Panc1 (cell line): ENCODE results near the gene MYMK. TPM values are rescaled to one million over a fixed set of nuclear protein-coding genes. Genes with fewer than 3 reads are reported as not detected.

Experiments used
- ATAC-seq: fragments of 200-7000 bp; cut with Tn5 transposase; 2 replicates; pipeline ENCODE4 v1.9.1; 2020; ENCODE audit warnings: mild to moderate bottlenecking, moderate library complexity
- BruUV-seq: library from RNA; stranded (reverse); fragments of 400-500 nt; replicated peaks from 2 replicates; lab custom pipeline; 2021; lab: Mats Ljungman, UMichigan
- CTCF ChIA-PET: fragments of 300-600 bp; sonication (Branson Sonifier 250); formaldehyde crosslinking; loops from one replicate; lab custom pipeline; 2022; ENCODE audit warnings: antibody characterized with exemption; lab: Charles Lee
- POLR2A ChIA-PET: fragments of 300-600 bp; sonication (Branson Sonifier 250); formaldehyde crosslinking; loops from one replicate; lab custom pipeline; 2022; ENCODE audit warnings: antibody characterized with exemption; lab: Charles Lee
- DNase-seq: peaks from one replicate; pipeline ENCODE4 v3.0.0-alpha.2; 2010; ENCODE audit warnings: low read depth, low spot score
- H3K27ac ChIP-seq: 2 replicates; pipeline ENCODE4 v1.5.1; 2011; ENCODE audit warnings: mild to moderate bottlenecking, low read length, inconsistent platforms
- H3K27me3 ChIP-seq: fragments of 200-500 bp; sonication (Bioruptor generic); 2 replicates; pipeline ENCODE4 v1.6.0; 2014; ENCODE audit warnings: low read length, inconsistent platforms; ENCODE audit not compliant: control insufficient read depth, insufficient read depth
- H3K36me3 ChIP-seq: fragments of 200-500 bp; sonication (Bioruptor generic); 2 replicates; pipeline ENCODE4 v1.5.1; 2014; ENCODE audit warnings: inconsistent platforms, mild to moderate bottlenecking, low read length, moderate library complexity; ENCODE audit not compliant: control insufficient read depth, insufficient read depth
- H3K4me1 ChIP-seq: 2 replicates; pipeline ENCODE4 v1.5.1; 2011; ENCODE audit warnings: inconsistent platforms, mild to moderate bottlenecking, low read length, moderate library complexity; ENCODE audit not compliant: control insufficient read depth, insufficient read depth
- H3K4me3 ChIP-seq, 2 experiments: 2 replicates each; pipeline ENCODE4 v1.5.1; 2011 to 2012; ENCODE audit warnings: low read depth in 2 of 2, low read length in 2 of 2, mild to moderate bottlenecking in 2 of 2, inconsistent platforms in 1 of 2, moderate library complexity in 1 of 2
- H3K9me3 ChIP-seq: fragments of 200-500 bp; sonication (Bioruptor generic); 2 replicates; pipeline ENCODE4 v1.5.1; 2014; ENCODE audit warnings: low read depth, mild to moderate bottlenecking, inconsistent platforms, low read length, moderate library complexity; ENCODE audit not compliant: control insufficient read depth, insufficient read depth
- POLR2AphosphoS5 ChIP-seq: IDR thresholded peaks from 2 replicates; pipeline ENCODE4 v1.6.1; 2012; ENCODE audit warnings: mild to moderate bottlenecking, low read depth, low read length, moderate library complexity
- REST ChIP-seq, 2 experiments: IDR thresholded peaks; 2 replicates each; pipeline ENCODE4 v1.6.1; 2011 to 2012; ENCODE audit warnings: low read depth in 2 of 2, control low read depth in 1 of 2, low read length in 1 of 2, mild to moderate bottlenecking in 1 of 2, moderate library complexity in 1 of 2; ENCODE audit not compliant: insufficient read depth in 1 of 2
- SIN3A ChIP-seq: IDR thresholded peaks from 2 replicates; pipeline ENCODE4 v1.6.1; 2012; ENCODE audit warnings: low read depth, mild to moderate bottlenecking, low read length, moderate library complexity, borderline replicate concordance; ENCODE audit not compliant: insufficient read depth
- TCF7L2 ChIP-seq: IDR thresholded peaks from 2 replicates; pipeline ENCODE4 v1.6.1; 2011; ENCODE audit warnings: mild to moderate bottlenecking, low read depth, low read length, inconsistent platforms
- in situ Hi-C: cut with HindIII; loops from 2 replicates; pipeline ENCODE4 v1.10.0; 2016; ENCODE audit warnings: low sequenced_read_pairs, low pct_unique_long_range_greater_than_20kb
- intact Hi-C: fragments of 100-400 bp; cut with micrococcal nuclease; formaldehyde crosslinking; loops from one replicate; pipeline ENCODE4 v1.10.0; 2022; ENCODE audit not compliant: unreplicated experiment
- total RNA-seq: library from RNA; stranded (reverse); gene quantifications from one replicate; pipeline ENCODE4 v1.2.1, GENCODE V29; 2021; ENCODE audit not compliant: unreplicated experiment
- TF ChIP-seq, protein P1 (sequence below): fragments of 450-650 bp; IDR thresholded peaks from 2 replicates; pipeline ENCODE4 v1.5.1; 2017; ENCODE audit warnings: mild to moderate bottlenecking

The MYMK gene
- total RNA-seq, 1 experiment from 2014 or later, result not detected

GRCh38 chr9:133538176-133538575 lies 13.4 kb upstream of the MYMK start:
- POLR2A ChIA-PET, result no interaction called here

DNA sequence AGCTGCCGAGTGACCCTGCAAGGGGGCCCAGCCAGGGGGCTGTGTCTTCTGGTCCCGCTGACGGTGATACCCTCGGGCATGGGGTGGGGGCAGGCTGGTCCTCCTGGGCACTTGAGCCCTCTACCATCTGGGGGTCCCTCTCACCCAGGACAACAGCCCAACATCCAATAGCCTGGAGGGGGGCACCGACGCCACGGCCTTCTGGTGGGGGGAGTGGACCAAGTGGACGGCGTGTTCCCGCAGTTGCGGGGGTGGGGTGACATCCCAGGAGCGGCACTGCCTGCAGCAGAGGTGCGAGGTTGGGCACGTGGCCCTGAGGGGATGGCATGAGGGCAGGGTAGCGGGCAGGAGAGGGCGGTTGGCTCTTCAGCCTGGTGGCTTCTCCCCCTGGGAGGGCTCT lies 12.5 kb upstream of the MYMK start:
- ATAC-seq, result no peak
- H3K36me3 ChIP-seq, result no peaks in the 10 kb centered on the region
- CTCF ChIA-PET, result no interaction called here
- H3K9me3 ChIP-seq, result no peaks in the 10 kb centered on the region
- H3K27me3 ChIP-seq, result no peaks in the 10 kb centered on the region
- intact Hi-C loops (no loop called here), in situ Hi-C loops (no loop called here)
- DNase-seq, result no peak
- H3K4me3 ChIP-seq, result no peak overlapping the region
- H3K27ac ChIP-seq, result no peak overlapping the region
- POLR2A ChIA-PET, result no interaction called here
- BruUV-seq, result no TSS peak
- TF ChIP-seq REST (IDR thresholded peaks at IDR 0.05; ENCODE audit: insufficient read depth in 1 of 2, low read depth in 2 of 2, low read length in 1 of 2), result no peak
- H3K4me1 ChIP-seq, result no peaks in the 10 kb centered on the region; the same call in 1 of the 2 replicates

More at GRCh38 chr9:133538176-133538575, 13.4 kb upstream of the MYMK start:
- TF ChIP-seq, protein P1, sequence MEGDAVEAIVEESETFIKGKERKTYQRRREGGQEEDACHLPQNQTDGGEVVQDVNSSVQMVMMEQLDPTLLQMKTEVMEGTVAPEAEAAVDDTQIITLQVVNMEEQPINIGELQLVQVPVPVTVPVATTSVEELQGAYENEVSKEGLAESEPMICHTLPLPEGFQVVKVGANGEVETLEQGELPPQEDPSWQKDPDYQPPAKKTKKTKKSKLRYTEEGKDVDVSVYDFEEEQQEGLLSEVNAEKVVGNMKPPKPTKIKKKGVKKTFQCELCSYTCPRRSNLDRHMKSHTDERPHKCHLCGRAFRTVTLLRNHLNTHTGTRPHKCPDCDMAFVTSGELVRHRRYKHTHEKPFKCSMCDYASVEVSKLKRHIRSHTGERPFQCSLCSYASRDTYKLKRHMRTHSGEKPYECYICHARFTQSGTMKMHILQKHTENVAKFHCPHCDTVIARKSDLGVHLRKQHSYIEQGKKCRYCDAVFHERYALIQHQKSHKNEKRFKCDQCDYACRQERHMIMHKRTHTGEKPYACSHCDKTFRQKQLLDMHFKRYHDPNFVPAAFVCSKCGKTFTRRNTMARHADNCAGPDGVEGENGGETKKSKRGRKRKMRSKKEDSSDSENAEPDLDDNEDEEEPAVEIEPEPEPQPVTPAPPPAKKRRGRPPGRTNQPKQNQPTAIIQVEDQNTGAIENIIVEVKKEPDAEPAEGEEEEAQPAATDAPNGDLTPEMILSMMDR, result no peak
- TF ChIP-seq TCF7L2 (no peak), REST (IDR thresholded peaks at IDR 0.05; ENCODE audit: insufficient read depth in 1 of 2, low read depth in 2 of 2, low read length in 1 of 2) (no peak), SIN3A (no peak), POLR2AphosphoS5 (no peak)
- CTCF ChIA-PET, result no interaction called here
- H3K9me3 ChIP-seq, result no peaks in the 10 kb centered on the region
- no TSS peak for BruUV-seq
- ATAC-seq, result no peak
- no peaks in the 10 kb centered on the region for H3K27me3 ChIP-seq
- no peaks in the 10 kb centered on the region for H3K4me1 ChIP-seq
- in situ Hi-C loops (no loop called here), intact Hi-C loops (no loop called here)
- no peak overlapping the region for H3K4me3 ChIP-seq
- H3K36me3 ChIP-seq, result no peaks in the 10 kb centered on the region
- no peak for DNase-seq
- no peak overlapping the region for H3K27ac ChIP-seq
